Heart left ventricle (tissue), 13 donors: Measurements from ENCODE around the gene LLGL2.

Experiments
- CTCF ChIP-seq, 12 donors: fragments of 200-600 bp; sonication (generic) in 4 of 12; IDR thresholded peaks; one replicate each; pipeline versions ENCODE4 v1.5.0 to v1.8.0; 2018 to 2022; ENCODE audit warnings: antibody characterized with exemption in 12 of 12, mild to moderate bottlenecking in 5 of 12
- POLR2A ChIP-seq, 2 donors: fragments of 450-650 bp; IDR thresholded peaks; one replicate each; pipeline ENCODE4 v1.6.1; 2017; ENCODE audit warnings: antibody characterized with exemption in 2 of 2, mild to moderate bottlenecking in 2 of 2, moderate library complexity in 2 of 2
- donor health status: ischemic (EF 13 %, LVEDD 7.1; RV severe dilation, severe dysfunction).
- donor health status: DM: no; HTN: yes; CAD: no.
- donor health status: DM: no; HTN: no; CAD: no.
- donor health status: ischemic (EF 25% LVEDD 6.9; RV normal size, moderate dysfunction).
- donor health status: ischemic (EF 25% LVEDD 5.7; RV mildly dilated, moderate dysfunction).
- donor health status: ischemic (EF 35%, LVEDD 5.7; RV mildly dilated, moderate dysfunction).
- donor health status: nonischemic (EF 11% LVEDD 7.7; RV severe dilation, severe dysfunction).
- donor health status: DM: yes; HTN: yes; CAD: no.
- donor health status: PGD.
- donor health status: ischemic (EF 29% LVEDD 5.4; RV normal size, mild dysfunction).
- donor health status: nonischemic (EF 23%, LVEDD 6.1; RV moderate dilation, normal function).

- TF ChIP-seq CTCF (IDR thresholded peaks at IDR 0.05) = no peak
- no peak for TF ChIP-seq POLR2A (IDR thresholded peaks at IDR 0.05)
Observed at GRCh38 chr17:75508931-75509361, 16.6 kb upstream of the LLGL2 start.
